HG02798 (cell line): Measurements from ENCODE around the gene EME1.
"Not testable (repeated sequence)": the region's sequence is repeated elsewhere in the genome, so short reads cannot be mapped to it uniquely, and the experiment has no call there.

Source experiments
- ATAC-seq: cut with Tn5 transposase; IDR thresholded peaks from one replicate; pipeline ENCODE4 v1.9.1; 2021; ENCODE audit warnings: mild to moderate bottlenecking; ENCODE audit not compliant: unreplicated experiment, poor library complexity

The EME1 gene

DNA sequence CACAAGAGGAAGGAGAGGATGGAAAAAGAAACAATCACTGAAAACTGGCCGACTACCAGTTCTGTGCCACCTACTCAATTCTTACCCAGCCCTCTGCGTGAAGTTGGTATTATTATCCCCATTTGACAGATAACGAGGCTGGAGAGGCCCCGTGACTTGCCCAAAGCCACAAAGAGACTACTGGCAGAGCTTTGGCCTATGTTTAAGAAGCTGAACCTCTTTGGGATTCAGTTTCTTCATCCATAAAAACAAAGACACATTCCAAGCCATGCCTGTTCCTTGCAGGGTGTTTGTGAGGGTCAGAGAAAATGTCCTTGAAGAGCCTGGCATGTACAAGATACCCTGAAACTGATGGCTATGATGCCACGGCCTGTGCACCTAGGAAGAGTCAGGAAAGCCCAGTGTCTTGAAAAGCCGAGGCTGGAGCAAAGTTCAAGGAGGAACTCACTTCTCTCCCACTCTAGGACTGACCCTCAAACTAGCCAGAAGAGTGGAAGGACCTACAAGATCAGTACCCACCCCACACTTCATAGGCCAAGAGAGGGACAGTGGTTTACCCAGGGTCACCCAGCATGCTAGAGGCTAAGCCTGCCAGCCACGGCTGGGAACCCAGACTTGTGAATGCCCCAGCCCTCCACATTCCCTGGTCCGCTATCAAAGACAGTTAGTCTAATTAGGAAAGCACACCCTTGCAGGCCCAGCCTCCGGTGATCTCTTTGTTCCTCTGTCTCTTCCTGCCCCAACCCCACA is 51.4 kb downstream of the EME1 start:
- no peak for ATAC-seq

DNA sequence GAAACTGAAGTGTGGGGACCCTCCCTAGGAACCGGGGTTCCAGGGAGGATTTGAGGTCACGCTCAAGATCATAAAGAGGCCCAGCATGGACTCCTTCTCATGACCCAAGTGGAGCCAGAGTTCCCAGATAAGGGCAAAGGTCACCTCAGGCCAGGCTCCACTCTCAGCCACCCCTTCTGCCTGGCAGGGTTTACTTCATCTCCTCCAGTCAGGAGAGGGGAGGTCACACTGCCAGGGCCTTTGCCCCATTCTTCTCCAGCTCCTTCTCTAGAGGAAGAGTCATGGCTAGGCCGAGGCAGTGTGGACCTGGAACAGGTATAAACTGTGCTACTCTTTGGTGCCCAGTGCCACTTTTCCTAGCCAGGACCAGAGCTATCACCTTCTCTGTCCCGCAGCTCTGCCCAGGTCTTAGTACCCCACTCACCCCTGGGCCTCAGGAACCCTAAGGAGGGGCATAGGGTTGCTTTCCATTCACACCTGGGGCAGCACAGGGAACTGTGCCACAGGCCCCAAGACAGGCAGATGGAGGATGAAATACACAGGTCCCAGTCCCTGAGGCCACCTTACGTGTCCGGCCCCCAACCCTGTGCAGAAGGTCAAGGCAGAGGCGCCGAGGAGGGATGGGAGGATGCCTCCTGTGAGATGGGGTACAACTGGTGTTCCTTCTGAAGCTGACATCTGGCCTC is 52.1 kb downstream of the EME1 start:
- no peak for ATAC-seq

DNA sequence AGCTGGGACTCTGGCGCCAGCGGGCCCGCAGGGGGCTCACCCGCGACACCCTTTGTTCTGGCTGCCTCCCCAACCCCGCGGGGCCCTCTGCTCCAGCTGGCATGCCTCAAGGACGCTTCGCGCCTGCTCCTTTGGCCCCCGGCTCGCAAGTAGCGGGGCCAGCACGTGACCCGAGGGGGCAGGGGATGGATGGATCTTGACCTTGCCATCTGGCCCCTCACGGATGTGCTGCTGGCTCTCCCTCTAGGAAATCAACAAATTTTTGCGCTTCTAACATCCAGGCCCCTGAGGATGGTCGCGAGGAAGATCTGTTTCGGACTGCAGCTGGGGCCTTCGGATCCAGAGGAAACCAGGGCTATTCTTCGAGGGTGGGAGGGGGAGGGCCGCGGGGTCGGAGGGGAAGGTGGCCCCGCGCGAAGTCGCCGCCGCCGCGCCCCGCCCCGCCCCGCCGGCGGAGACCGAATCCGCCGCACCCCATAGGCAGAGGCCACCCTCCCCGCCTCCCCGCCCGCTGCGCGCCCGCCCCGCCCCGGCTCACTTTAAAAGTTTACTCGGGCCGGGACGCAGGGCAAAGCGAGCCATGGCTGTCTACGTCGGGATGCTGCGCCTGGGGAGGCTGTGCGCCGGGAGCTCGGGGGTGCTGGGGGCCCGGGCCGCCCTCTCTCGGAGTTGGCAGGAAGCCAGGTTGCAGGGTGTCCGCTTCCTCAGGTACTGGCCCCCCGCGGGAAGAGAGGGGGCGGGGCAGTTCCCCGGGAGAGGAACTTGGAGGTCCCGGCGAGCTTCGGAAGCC is 52.8 kb downstream of the EME1 start, which contains the start of gene ACSF2:
Gene ACSF2 (plus strand): TSS at position 537 of the 790 bp plus-strand sequence. CDS start 44 bp downstream, at position 581.
- ATAC-seq: peak; percentile 61

DNA sequence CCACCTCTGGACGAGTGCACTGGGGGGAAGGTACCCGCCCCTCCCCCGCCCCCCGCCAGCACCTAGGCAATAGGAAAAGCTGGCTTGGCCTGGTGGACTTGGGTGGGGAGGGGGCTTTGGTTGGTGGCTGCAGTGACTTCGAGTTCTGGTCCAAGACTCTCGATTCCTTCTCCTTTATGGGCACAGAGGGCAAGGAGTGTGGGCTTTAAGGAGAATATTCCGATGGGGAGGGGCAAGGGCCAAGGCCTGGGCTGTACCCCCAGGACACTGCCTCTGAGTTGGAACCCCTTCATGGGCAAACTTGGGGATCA is 53.4 kb downstream of the EME1 start:
- no peak for ATAC-seq

DNA sequence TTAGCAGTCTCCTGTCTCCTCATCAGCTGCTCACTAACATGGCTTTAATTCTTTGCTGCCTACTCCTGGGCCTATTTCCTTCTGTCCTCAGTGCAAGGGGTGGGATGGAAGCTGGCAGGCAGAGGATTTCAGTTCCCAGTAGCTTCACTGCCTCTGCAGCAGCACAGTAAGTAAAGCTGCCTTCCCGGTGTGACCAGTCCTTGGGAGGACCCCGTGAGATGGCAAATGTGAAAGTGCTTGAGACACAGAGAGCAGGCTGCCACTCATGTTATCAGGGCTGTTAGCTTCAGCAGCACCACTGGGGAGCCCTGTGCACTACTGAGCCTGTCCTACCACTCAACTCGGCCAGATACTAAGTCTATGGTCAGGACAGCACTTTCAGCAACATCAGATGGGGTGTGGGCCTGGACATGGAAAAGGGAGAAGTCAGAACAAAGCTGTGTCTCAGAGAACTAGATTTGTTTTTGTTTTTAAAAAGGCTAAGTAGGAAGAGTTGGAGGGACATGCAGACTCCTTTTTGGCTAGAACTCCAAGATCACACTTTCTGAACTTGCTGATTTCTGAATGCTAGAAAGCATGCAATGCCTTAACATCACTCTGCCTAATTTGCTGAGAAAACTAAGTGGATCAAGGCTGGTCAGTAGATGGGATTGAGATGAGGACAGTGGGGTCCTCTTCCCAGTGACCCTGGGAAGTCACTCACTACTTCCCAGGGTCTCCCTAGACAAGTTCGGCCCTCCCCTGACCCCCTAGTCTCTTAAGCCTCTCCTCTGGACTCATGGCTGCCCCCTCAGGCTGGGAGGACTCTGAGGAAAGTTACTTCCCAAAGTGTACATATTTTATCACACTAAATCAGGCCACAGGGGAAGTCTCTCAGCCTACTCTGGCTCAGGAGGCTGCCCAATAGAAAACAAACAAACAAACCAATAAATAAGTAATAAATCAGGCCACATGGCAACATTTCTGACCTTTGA is 54.1 kb downstream of the EME1 start:
- no peak for ATAC-seq

DNA sequence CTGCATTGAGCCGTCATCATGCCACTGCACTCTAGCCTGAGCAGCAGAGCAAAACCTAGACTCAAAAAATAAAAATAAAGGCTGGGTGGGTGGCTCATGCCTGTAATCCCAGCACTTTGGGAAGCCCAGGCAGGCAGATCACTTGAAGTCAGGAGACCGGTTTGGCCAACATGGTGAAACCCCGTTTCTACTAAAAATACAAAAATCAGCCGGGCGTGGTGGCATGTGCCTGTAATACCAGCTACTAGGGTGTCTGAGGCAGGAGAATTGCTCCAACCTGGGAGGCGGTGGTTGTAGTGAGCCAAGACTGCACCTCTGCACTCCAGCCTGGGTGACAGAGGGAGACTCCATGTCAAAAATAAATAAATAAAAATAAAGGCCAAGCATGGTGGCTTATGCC is 55.1 kb downstream of the EME1 start:
- ATAC-seq: not testable (repeated sequence)

DNA sequence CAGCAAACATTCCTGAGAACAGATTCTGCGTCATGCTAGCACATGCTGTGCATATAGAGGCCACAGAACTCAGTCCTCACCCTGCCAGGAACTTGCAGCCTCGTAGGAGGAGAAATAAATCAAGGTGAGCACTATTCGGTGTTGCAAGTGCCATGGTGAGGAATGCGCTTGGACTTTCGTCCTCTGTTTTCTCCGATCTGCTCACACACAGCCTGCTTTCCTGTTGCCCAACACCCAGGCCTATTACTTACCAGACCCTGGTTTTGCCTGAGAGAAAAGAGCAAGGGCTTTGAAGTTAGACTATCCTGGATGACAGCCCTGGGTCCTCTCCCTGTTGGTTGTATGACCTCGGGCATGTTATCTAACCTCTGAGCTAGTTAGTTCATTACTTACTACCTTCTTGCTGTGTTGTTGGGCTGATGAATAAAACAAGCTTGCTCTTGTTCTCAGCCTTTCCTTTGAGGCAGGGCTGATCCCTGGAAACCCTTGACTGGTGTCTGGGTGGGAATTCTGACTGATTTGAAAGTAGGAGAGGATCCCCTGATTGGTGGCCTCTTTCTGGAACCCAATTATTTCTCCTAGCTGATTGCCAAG is 55.9 kb downstream of the EME1 start:
- ATAC-seq: no peak

DNA sequence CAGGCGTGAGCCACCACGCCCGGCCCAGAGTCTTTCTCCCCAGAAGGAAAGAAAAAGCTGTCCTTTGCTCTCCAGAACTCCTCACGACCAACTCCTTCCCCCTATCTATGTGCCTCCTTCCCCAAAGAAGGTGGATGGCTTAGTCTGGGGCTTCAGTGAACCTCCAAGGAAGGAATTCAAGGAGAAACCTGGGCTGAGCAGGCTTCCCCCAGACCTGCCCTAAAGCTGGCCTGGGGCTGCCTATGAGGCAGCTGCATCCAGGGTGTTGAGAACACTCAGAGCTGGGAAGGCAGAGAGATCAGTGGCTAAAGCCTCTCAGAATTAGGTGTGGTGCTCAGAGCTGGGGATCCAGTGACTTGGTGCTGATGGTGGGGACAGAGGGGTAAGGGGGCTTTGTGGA is 56.8 kb downstream of the EME1 start:
- no peak for ATAC-seq
